IMR-90 (cell line): ENCODE results near the gene GFOD2.

Source experiments
- CEBPB ChIP-seq: IDR thresholded peaks from 2 replicates; pipeline ENCODE4 v1.6.1; 2012; ENCODE audit warnings: low read depth, low read length, improper control_type of control experiment
- CTCF ChIP-seq: conservative IDR thresholded peaks from 2 replicates; pipeline ENCODE4 v1.5.1; 2012; ENCODE audit warnings: mild to moderate bottlenecking, low read depth, low read length, improper control_type of control experiment
- FOS ChIP-seq: fragments of 150-350 bp; IDR thresholded peaks from 2 replicates; pipeline ENCODE4 v1.6.1; 2016; ENCODE audit warnings: low read depth, low read length
- MAFK ChIP-seq: IDR thresholded peaks from 2 replicates; pipeline ENCODE4 v1.6.1; 2012; ENCODE audit warnings: low read depth, low read length, improper control_type of control experiment
- MAZ ChIP-seq: IDR thresholded peaks from 2 replicates; pipeline ENCODE4 v1.6.1; 2012; ENCODE audit warnings: low read depth, mild to moderate bottlenecking, low read length, improper control_type of control experiment, moderate library complexity, borderline replicate concordance
- POLR2A ChIP-seq: IDR thresholded peaks from 2 replicates; pipeline ENCODE4 v1.6.1; 2012; ENCODE audit warnings: mild to moderate bottlenecking, low read depth, low read length
- RAD21 ChIP-seq: IDR thresholded peaks from 2 replicates; pipeline ENCODE4 v1.6.1; 2012; ENCODE audit warnings: low read length, improper control_type of control experiment
- SMC3 ChIP-seq: fragments of 150-350 bp; IDR thresholded peaks from 2 replicates; pipeline ENCODE4 v1.6.1; 2016; ENCODE audit warnings: low read depth, mild to moderate bottlenecking, antibody characterized with exemption, low read length, moderate library complexity

- TF ChIP-seq CTCF = peak; percentile 22; the same call in 1 of the 2 replicates
- no peak for TF ChIP-seq SMC3
- no peak for TF ChIP-seq MAFK
- TF ChIP-seq RAD21 = no peak
- peak; percentile 29; the same call in 1 of the 2 replicates for TF ChIP-seq MAZ
- TF ChIP-seq FOS = no peak
- TF ChIP-seq POLR2A = peak; percentile 35; the same call in 1 of the 2 replicates
- no peak for TF ChIP-seq CEBPB
Observed at GRCh38 chr16:67653128-67653788, 65.9 kb downstream of the GFOD2 start.
